Cardiac atrium fibroblast (primary cell): ENCODE data around the gene CLDN18. TPM values are rescaled to one million over a fixed set of nuclear protein-coding genes. Genes with fewer than 3 reads are reported as not detected.

Experiments
- total RNA-seq: library from RNA; depleted of rRNA; stranded (reverse); fragments of >200 nt; gene quantifications from 2 replicates; pipeline ENCODE4 v1.2.3, GENCODE V29; 2015

Gene CLDN18
- total RNA-seq = not detected in 2 replicates

DNA sequence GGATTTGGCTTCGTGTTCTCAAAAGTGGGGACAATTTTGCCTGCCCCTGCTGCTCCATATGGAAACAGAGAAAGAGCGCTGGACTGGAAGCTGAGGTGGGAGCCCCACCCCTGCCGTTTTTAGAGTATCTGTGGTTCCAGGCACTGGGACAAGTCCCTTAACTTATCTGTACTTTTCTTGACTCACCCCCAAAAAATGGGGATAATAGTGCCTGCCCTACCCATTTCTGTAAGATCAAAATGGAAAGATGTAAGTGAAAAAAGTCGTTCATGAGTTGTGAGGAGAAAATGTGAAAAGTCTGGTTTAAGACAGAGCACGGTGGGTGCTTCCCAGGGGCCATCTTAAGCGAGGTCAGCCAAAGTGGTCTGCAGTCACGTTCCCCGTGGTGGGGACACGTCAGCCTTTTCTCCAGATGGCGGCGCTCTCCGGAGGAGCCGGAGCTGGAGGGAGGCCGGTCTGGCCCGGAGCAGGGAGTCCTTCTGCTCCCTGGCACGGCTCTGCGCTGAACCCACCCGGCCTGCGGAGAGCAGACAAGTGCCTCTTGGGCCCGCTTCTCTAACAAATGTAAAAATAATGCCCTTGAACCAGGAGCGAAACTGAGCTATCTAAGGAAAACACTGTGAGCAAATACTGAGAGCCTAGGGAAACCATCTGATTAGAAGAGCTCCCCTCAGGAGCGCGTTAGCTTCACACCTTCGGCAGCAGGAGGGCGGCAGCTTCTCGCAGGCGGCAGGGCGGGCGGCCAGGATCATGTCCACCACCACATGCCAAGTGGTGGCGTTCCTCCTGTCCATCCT is at the start of gene CLDN18:
TSS of gene CLDN18 (plus strand) at position 690 of the 797 bp plus-strand sequence. CDS start at position 751, 61 bp downstream.

Other genes with a start within 250 kb of the CLDN18 start
- not detected in 2 replicates for gene SOX14, start 245.8 kb upstream of the CLDN18 start, total RNA-seq
- 3.9 and 5.2 TPM in 2 replicates for gene DZIP1L, start 105.4 kb downstream of the CLDN18 start, total RNA-seq
- gene A4GNT, start 122.2 kb downstream of the CLDN18 start, total RNA-seq = not detected in 2 replicates
- 9.7 and 9.9 TPM in 2 replicates for gene DBR1, start 164.8 kb downstream of the CLDN18 start, total RNA-seq
- gene ARMC8, start 177.1 kb downstream of the CLDN18 start, total RNA-seq = 32.1 TPM in 2 replicates